HepG2 (cell line): ENCODE data around the gene HYI. TPM values are rescaled to one million over a fixed set of nuclear protein-coding genes. Genes with fewer than 3 reads are reported as not detected.

Experiments used
- EP300 ChIP-seq, 3 experiments: sonication (generic) in 1 of 3; formaldehyde crosslinking in 1 of 3; IDR thresholded peaks; 2 replicates each; pipeline versions ENCODE4 v1.5.1 to v1.6.1; 2011 to 2020; ENCODE audit warnings: low read depth in 2 of 3, low read length in 2 of 3, borderline replicate concordance in 1 of 3, improper control_type of control experiment in 1 of 3, mild to moderate bottlenecking in 1 of 3, missing genetic modification reagents in 1 of 3, moderate library complexity in 1 of 3
- HMG20A ChIP-seq: IDR thresholded peaks from 2 replicates; pipeline ENCODE4 v1.6.1; 2016; ENCODE audit warnings: borderline replicate concordance
- MTA1 ChIP-seq: sonication (generic); formaldehyde crosslinking; IDR thresholded peaks from 2 replicates; pipeline ENCODE4 v1.4.0; 2020; ENCODE audit warnings: missing genetic modification reagents, mild to moderate bottlenecking, borderline replicate concordance
- MTA3 ChIP-seq: sonication (generic); formaldehyde crosslinking; IDR thresholded peaks from 2 replicates; pipeline ENCODE4 v1.4.0; 2020; ENCODE audit warnings: missing genetic modification reagents
- SIN3B ChIP-seq: fragments of 150-350 bp; IDR thresholded peaks from 2 replicates; pipeline ENCODE4 v1.6.1; 2014; ENCODE audit warnings: low read length
- ZHX1 ChIP-seq: sonication (generic); formaldehyde crosslinking; IDR thresholded peaks from 2 replicates; pipeline ENCODE4 v1.8.1; 2022; ENCODE audit warnings: low read depth, mild to moderate bottlenecking, missing genetic modification reagents
- ZNF142 ChIP-seq: sonication (generic); formaldehyde crosslinking; IDR thresholded peaks from 2 replicates; pipeline ENCODE4 v1.4.0; 2020; ENCODE audit warnings: missing genetic modification reagents
- ZNF337 ChIP-seq: sonication (generic); formaldehyde crosslinking; IDR thresholded peaks from 2 replicates; pipeline ENCODE4 v1.5.1; 2020; ENCODE audit warnings: missing genetic modification reagents, low read depth, mild to moderate bottlenecking, borderline replicate concordance
- ZNF496 ChIP-seq: sonication (generic); formaldehyde crosslinking; IDR thresholded peaks from 2 replicates; pipeline ENCODE4 v1.8.1; 2023; ENCODE audit warnings: mild to moderate bottlenecking, moderate library complexity, missing genetic modification reagents; ENCODE audit not compliant: insufficient replicate concordance
- ZNF512 ChIP-seq: sonication (generic); formaldehyde crosslinking; IDR thresholded peaks from 2 replicates; pipeline ENCODE4 v1.4.0; 2020; ENCODE audit warnings: mild to moderate bottlenecking, missing genetic modification reagents
- ZNF749 ChIP-seq: sonication (generic); formaldehyde crosslinking; IDR thresholded peaks from 2 replicates; pipeline ENCODE4 v1.8.0; 2022; ENCODE audit warnings: mild to moderate bottlenecking, missing genetic modification reagents, moderate library complexity, borderline replicate concordance
- ZSCAN9 ChIP-seq: IDR thresholded peaks from 2 replicates; pipeline ENCODE4 v1.6.1; 2016; ENCODE audit warnings: borderline replicate concordance
- polyA plus RNA-seq, 8 experiments: library from polyadenylated mRNA; depleted of rRNA in 3 of 8; stranded (reverse) in 7 of 8; unstranded in 1 of 8; fragments of >200 nt; fragmentation: Illumina TruSeq in 4 of 8; extraction: Trizol in 4 of 8; gene quantifications; 2 replicates each; pipeline versions ENCODE4 v1.2.1 to v1.2.3, GENCODE V29; 2011 to 2016; ENCODE audit warnings: low read depth in 4 of 8, missing spikeins in 1 of 8, mixed read lengths in 1 of 8; ENCODE audit not compliant: insufficient read depth in 1 of 8
- total RNA-seq, 5 experiments: library from RNA; depleted of rRNA; stranded (reverse); fragments of >200 nt; fragmentation: Illumina TruSeq; extraction: Trizol; gene quantifications; 2 replicates each; pipeline ENCODE4 v1.2.3, GENCODE V29; 2016; ENCODE audit warnings: low read depth in 1 of 5
- TF ChIP-seq, protein P1 (sequence below): IDR thresholded peaks from 2 replicates; pipeline ENCODE4 v1.6.1; 2018; ENCODE audit warnings: missing genetic modification reagents, mild to moderate bottlenecking, missing compliant biosample characterization
- TF ChIP-seq, protein P2 (sequence below): sonication (generic); formaldehyde crosslinking; IDR thresholded peaks from 2 replicates; pipeline ENCODE4 v1.4.0; 2020; ENCODE audit warnings: missing genetic modification reagents

The HYI gene
- total and polyA plus RNA-seq, 2 of the 13 experiments (the other 11 are each of a cell fraction or from before 2014, with no cell fraction given), result not detected

DNA sequence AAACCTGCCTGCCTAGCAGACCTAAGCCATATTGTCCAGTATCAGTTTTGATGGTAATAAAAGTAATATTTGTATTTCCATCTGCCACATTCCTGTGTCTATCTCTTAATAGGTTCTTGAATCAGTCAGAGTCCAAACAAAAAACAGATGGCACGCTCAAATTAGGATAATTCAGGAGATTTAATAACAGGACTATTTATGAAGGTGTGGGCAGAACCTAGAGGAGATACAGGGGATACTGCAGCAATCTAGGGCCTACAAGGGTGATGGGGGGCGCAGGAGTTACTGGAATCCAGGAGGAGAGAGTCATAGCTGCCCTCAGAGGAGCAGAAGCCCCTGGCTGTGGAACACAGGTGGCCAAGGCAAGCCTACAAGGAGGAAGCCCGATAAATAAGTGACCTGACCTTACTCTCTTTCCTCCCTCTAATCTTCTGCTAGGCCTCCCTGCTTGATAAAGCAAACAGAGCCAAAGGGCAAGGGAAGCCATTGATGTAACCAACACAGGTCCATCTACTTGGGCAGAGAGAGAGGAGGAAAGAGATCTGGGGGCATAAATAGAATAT, 11.9 kb upstream of the HYI start (continued):
- TF ChIP-seq, protein P1, sequence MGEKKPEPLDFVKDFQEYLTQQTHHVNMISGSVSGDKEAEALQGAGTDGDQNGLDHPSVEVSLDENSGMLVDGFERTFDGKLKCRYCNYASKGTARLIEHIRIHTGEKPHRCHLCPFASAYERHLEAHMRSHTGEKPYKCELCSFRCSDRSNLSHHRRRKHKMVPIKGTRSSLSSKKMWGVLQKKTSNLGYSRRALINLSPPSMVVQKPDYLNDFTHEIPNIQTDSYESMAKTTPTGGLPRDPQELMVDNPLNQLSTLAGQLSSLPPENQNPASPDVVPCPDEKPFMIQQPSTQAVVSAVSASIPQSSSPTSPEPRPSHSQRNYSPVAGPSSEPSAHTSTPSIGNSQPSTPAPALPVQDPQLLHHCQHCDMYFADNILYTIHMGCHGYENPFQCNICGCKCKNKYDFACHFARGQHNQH (CRISPR knock-in tag), result 0 out of 2 replicates have a peak, but pooled peaks have one; percentile 16
- TF ChIP-seq ZNF512 (CRISPR knock-in tag) (no peak), ZHX1 (CRISPR knock-in tag) (no peak), ZNF496 (CRISPR knock-in tag) (no peak), SIN3B (no peak), ZNF142 (CRISPR knock-in tag) (no peak), HMG20A (CRISPR knock-in tag) (peak; percentile 36; the same call in 1 of the 2 replicates), ZNF337 (CRISPR knock-in tag) (no peak), MTA3 (CRISPR knock-in tag) (no peak), EP300 (IDR thresholded peaks at IDR 0.05; ENCODE audit: low read depth in 2 of 2, low read length in 2 of 2) (peak in 1 of 2 experiments; percentile 59; a peak in 2 of 4 replicates), EP300 (CRISPR knock-in tag; IDR thresholded peaks at IDR 0.05; ENCODE audit: borderline replicate concordance) (no peak), ZSCAN9 (no peak), ZNF749 (CRISPR knock-in tag) (no peak), MTA1 (CRISPR knock-in tag) (peak; percentile 69)
- TF ChIP-seq, protein P2, sequence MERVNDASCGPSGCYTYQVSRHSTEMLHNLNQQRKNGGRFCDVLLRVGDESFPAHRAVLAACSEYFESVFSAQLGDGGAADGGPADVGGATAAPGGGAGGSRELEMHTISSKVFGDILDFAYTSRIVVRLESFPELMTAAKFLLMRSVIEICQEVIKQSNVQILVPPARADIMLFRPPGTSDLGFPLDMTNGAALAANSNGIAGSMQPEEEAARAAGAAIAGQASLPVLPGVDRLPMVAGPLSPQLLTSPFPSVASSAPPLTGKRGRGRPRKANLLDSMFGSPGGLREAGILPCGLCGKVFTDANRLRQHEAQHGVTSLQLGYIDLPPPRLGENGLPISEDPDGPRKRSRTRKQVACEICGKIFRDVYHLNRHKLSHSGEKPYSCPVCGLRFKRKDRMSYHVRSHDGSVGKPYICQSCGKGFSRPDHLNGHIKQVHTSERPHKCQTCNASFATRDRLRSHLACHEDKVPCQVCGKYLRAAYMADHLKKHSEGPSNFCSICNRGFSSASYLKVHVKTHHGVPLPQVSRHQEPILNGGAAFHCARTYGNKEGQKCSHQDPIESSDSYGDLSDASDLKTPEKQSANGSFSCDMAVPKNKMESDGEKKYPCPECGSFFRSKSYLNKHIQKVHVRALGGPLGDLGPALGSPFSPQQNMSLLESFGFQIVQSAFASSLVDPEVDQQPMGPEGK (CRISPR knock-in tag), result peak; percentile 16; the same call in 1 of the 2 replicates
